Ecto neural progenitor cell (in vitro differentiated cells): ENCODE measurements around the gene TRIM3.
A peak's percentile ranks its signal among the peaks of the same experiment; 100 is the strongest.

Source experiments
- DNase-seq: peaks from one replicate; pipeline ENCODE4 v3.0.0-alpha.2; 2018; ENCODE audit warnings: low spot score

TRIM3 gene

GRCh38 chr11:6437993-6438392 is 35.7 kb downstream of the TRIM3 start:
- DNase-seq = no peak

- no peak for DNase-seq
These were observed 36.3 kb downstream of the TRIM3 start for GRCh38 chr11:6437423-6437822.

DNA sequence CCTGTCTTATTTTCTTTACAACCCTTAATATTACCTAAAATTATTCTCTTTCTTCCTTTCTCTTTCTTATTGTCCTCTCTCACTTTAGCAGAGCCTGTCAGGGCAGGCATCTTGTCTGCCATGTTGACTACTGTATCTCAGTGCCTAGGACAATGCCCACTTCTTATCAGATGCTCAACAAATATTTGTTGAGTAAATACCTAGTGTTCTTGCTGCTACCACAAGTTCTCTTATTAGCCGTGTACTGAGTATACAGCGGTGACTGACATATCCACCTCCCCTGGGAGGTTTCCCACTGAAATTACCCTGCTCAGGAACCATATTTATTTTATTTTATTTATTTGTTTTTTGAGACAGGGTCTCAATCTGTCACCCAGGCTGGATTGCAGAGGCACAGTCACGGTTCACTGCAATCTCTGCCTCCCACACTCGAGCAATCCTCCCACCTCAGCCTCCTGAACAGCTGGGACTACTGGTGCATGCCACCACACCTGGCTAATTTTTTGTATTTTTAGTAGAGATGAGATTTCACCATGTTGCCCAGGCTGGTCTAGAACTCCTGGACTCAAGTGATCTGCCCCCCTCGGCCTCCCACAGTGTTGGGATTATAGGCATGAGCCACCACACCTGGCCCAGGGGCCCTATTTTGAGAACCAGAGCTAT is 39.6 kb downstream of the TRIM3 start:
- no peak for DNase-seq

- DNase-seq = no peak
These were observed 41.9 kb downstream of the TRIM3 start for GRCh38 chr11:6431861-6432260.

GRCh38 chr11:6427516-6427915 is 46.2 kb downstream of the TRIM3 start:
- no peak for DNase-seq

- no peak for DNase-seq
These were observed 53.1 kb downstream of the TRIM3 start for GRCh38 chr11:6420677-6421076.

DNA sequence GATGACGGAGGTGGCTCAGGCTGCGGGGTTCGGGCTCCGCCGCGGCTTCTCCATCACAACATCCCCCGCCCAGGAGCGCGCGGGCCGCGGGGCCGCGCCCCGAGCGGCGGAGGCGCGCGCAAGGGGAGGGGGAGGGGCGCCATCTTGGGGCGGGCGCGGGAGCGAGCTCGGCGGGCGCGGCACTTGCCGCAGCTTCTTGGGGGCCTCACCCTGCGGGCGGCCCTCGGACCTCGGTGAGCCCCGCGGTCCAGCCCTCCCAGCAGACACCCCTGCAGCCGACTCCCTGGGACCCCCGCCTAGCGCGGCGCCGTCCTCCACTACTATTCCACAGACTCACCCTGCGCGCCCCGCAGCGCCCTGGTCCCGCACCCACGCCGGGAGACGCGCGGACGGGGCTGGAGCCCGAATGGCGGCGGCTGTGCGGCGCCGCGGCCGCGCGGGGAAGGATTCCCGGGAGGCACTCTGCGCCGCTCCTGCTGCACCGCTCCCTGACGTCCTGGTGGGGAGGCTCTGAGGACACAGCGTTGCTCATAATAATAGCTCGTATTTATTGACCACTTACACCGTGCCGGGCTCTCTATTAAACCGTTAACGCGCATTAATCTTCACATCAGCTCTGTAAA is 54.6 kb downstream of the TRIM3 start, which contains the start of gene APBB1:
APBB1 (minus strand) TSS at position 86 of the 623 bp plus-strand sequence. CDS start 7,747 bp downstream, outside the sequence.
- peak; percentile 83 for DNase-seq

DNA sequence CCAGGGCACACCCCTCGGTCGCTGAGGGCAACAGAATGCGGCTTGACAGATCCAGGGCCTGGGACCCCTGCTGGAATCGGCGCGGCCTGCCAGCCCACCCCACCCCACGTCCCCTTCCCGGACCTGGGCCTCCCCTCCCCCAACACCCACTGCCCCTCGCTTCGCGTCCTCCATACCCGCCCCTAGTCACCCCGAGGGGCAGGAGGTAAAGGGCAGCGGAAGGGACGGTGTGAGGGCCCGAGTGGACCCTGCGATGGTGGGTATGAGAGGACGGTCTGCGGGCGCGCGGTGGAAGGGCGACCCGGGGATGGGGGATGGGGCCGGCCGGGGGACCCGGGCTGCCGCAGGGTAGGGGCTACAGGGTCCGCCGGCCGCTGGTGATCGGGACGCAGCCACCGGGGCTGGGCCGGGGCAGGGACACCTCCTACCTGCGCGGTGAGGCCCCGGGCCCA is 55.2 kb downstream of the TRIM3 start:
- peak; percentile 75 for DNase-seq

DNA sequence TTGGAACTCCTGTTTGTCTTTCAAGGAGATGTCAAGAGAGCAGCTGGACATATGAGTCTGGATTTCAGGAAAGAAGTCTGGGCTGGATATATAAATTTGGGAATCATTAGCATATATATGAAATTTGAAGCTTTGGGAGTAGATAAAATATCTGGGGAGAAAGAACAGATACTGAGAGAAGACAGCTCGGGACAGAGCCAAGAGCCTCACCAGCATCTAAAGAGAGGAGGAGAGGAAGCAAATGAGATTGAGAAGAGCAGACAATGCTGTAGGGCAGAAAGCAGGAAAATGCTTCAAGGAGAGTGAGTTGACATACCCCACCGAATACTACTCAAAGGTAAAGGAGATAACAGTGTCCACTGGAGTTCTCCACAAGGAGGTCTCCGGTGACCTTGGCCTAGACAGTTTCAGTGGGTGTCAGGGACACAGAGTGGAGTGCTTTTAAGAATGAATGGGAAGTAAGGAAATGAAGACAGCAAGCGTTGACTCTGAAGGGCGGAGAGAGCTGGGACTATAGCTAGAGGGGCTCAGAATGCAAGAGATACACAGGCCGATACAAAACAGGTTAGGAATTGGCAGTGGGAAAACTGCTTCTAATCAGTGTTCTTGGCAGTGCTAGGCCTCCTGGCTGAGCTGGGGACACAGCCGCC is 55.7 kb downstream of the TRIM3 start:
- no peak for DNase-seq

DNA sequence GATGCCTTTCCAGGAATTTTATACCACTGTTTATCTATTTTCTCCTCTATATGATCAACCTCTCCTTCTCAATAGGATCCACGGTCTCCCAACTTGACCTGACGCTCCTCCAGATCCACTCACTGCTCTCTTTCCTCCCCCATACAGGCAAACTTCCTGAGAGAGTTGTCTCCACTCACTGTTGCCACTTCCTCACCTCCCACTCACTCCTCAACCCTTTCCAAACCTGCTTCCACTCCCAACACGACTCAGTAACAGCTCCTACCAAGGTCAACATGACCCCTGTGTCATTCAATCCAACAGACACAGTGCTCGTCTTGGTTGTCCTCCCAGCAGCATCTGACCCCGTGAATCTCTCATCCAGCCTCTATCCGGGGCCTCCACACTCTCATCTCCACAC is 57.9 kb downstream of the TRIM3 start:
- no peak for DNase-seq

DNA sequence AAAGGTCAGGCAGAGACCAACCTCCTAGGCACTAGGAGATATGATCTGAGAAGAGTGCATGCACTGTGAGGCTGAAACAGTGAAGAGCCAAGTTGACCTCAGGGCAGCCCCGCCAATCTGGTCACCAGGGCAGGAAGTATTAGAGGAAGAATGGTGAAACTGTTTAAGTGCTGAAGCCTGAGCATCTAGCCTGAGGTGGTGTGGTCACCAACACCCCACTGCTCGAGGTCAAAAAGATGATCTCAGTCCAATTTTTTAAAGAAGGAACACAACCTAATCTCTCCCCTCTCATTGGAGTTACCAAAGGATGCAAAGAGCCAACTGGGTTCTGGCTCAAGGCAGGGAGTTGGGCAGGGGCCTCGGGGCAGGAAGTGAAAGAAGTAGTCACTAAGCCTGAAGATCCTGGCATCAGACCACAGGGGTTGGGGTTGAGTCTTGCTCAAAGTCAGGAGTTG is 58.8 kb downstream of the TRIM3 start:
- no peak for DNase-seq

DNA sequence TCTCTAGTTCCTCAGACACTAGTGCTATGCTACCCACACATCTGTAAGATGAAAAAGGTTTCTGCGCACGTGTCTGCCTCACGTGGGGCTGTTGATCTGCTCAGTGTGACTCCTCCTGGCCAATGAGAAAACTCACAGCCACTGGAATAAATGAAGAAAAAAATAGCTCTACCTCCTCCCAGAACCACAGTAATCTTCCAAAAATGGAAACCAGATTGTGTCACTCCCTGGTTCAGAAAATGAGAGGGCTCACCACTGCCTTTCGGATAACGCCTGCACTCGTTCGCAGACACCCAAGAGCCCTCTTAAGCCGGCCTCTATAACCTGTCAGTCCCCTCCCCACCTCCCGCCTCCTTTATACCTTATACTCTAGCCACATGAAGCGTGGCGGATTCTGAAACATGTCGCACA is 59.9 kb downstream of the TRIM3 start:
- no peak for DNase-seq

- DNase-seq = no peak
These were observed 62.1 kb downstream of the TRIM3 start for GRCh38 chr11:6411594-6412031.

DNA sequence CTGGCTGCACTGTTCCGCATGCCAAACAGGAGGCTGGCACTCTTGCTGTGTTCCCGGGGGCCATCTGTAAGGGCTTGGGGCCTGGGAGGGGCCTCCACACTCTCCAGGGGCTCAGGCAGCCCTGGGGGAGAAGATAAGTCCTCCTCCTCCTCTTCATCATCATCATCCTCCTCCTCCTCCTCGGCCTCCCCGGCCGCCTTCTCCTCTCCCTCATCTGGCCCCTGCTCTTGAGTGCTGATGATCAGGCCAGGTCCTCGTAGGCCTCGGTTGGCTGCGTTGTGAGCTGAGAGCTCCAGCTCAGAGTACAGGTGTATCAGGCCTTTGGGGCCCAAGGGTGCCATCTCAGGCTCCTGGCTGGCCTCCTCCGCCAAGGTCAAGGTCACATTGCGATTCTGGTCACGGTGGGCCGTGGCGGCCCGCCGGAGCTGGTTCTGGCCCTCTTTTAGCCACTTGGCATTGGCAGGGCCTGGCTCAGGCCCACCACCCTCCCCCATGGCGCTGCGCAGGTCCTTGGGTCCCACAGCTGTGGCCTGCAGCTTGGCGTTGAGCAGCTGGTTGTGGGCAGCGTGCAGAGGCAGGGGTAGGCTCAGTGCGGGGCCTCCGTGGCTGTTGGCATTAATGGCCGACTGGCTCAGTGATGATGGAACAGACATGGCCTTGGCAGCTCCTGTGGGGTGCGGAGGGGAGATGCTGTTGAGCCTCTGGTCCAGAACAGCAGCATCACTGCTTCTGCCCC is 62.9 kb downstream of the TRIM3 start:
- DNase-seq = no peak

DNA sequence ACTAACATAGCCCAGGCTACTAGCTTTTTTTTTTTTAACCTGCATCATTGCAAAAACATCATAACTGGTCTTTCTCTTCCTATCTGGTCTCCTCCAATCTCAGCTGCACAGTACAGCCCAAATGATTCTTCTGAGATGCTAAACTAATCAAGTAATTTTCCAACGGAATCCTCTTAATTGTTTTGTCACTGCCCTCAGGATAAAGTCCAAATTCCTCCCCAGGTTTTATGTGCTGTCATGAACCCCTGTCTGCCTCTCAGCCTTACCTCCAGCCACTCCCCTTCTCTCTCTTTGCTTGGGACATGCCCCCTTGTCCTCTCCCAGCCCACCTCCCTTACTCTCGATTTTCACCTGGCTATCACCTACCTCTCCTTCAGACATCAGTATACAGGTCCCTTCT is 67.4 kb downstream of the TRIM3 start:
- DNase-seq = no peak

DNA sequence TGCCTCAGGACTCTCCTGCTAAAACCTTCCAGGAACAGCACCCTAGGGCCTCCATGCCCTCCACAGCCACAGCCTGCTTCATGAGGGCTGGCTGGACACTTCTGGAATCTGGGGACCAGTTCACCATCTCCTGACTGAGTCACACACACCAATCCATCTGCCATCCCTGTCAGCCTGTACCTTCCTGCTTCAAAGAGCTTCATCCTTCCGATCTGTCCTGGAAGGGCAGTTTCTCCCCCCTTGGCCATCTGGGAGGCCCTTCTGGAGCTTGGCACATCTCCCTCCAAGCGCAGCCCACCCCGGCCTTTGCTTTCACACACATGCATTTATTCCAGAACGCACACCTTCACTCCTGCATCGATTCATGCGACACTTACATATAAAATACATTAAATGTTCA is 67.9 kb downstream of the TRIM3 start:
- no peak for DNase-seq

GRCh38 chr11:6405052-6405667 is 68.6 kb downstream of the TRIM3 start:
- peak; percentile 81 for DNase-seq

DNA sequence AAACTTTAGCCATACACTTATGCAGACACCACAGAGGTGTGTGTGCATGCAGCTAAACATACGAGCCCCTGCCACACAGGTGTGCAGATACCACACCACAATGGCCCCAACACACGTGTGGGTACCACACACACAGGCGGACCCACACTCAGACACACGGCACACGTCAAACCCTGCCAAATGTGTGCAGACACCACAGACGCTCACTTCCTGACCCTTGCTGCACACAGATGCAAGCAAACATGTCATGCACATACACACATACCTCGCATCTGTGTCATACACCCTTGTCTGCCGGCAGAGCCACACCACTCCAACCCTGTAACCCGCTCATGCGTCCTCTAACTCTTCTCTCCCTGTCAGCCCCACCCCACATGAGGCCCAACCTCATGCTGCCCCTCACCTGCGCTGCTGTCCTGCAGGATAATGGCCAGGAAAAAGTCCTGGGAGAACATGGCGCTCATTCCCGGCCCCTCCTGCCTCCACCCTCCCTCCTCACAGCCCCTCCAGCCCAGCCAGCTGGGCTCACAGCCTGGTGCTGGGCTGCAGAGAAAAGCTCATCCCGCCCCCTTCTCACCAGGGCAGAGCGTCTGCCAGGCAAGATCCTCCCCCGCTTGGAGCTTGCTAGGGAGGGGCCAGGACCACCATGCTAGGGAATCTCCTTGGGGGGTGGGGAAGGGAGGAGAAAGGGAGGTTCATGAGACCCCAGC is 69.2 kb downstream of the TRIM3 start:
- no peak for DNase-seq

DNA sequence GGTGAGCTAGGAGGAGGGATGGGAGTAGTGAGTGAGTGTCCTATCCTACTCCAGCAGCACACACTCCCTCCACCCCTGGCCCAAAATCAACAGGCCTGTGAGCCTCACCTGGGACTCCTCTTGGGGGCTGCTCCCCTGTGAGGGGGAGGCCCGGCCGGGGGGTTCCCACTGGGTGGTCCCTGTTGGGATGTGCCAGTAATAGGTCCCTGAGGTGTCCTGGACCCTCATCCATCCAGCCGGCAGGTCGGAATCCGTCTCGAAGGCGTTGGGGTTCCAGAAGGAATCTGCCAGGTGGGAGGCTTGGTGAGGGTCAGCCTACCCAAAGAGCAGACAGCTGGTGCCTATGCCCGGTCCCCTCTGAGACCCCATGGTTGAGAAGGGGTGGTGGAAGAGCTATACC is 70.2 kb downstream of the TRIM3 start:
- DNase-seq = no peak

DNA sequence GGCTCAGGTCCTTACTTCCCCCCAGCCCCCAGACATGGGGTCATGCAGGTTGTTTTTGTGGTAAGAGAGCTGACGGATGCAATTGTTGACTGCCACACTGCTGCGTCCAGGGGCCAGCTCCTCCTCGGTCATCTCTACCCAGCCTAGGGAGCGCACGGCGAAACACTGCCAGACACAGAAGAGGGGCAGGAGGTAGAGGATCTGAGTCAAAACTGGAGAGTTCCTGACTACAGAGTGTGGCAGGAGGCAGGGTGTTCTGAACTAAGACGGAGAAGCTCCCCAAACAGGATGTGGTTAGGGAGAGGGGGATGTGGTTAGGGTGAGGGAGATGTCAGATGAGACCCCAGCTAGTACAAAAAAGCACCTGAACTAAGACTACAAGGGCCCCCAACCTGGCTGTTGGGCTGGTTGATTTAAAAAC is 71.2 kb downstream of the TRIM3 start:
- DNase-seq = no peak

DNA sequence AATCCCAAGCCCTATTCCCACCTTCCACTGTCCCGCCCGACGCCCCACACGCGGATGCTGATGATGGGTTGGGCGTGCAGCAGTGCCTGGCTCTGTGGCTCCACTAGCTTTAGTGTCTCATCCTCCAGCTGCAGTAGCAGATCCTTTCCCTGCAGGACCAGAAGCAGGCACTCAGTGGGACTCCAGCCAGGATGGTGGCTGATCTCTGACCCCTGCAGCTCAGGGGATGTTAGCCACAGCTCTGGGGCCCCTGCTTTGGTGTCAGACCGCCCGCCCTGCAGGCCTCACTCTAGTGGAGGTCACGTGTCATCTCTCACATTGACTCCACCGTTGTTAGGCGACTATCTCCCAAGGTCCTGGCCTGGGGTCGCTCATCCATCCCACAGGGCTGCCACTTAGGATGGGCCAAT is 71.7 kb downstream of the TRIM3 start:
- DNase-seq = no peak
